SK-N-SH (cell line): Measurements from ENCODE around the gene FRMD4B.

Source experiments
- CTCF ChIP-seq: fragments of 200-600 bp; sonication (generic); IDR thresholded peaks from 2 replicates; pipeline ENCODE4 v1.6.1; 2017; ENCODE audit warnings: antibody characterized with exemption, mild to moderate bottlenecking, moderate library complexity
- EP300 ChIP-seq, 2 experiments: IDR thresholded peaks; 2 replicates each; pipeline versions ENCODE4 v1.4.0 to v1.6.1; 2012; ENCODE audit warnings: borderline replicate concordance in 1 of 2, low read depth in 1 of 2, low read length in 1 of 2
- GABPA ChIP-seq: IDR thresholded peaks from 2 replicates; pipeline ENCODE4 v1.4.0; 2012; ENCODE audit warnings: low read depth, mild to moderate bottlenecking
- JUND ChIP-seq: IDR thresholded peaks from 2 replicates; pipeline ENCODE4 v1.4.0; 2012
- MEF2A ChIP-seq: IDR thresholded peaks from 2 replicates; pipeline ENCODE4 v1.4.0; 2012; ENCODE audit warnings: low read depth, borderline replicate concordance
- MXI1 ChIP-seq: IDR thresholded peaks from 2 replicates; pipeline ENCODE4 v1.6.1; 2012; ENCODE audit warnings: mild to moderate bottlenecking, low read depth, low read length, improper control_type of control experiment
- NFIC ChIP-seq: IDR thresholded peaks from 2 replicates; pipeline ENCODE4 v1.4.0; 2012; ENCODE audit warnings: borderline replicate concordance
- TEAD4 ChIP-seq: IDR thresholded peaks from 2 replicates; pipeline ENCODE4 v1.4.0; 2012; ENCODE audit warnings: mild to moderate bottlenecking, borderline replicate concordance; ENCODE audit not compliant: insufficient read depth
- USF2 ChIP-seq: fragments of 150-350 bp; IDR thresholded peaks from 2 replicates; pipeline ENCODE4 v1.6.1; 2017; ENCODE audit warnings: antibody characterized with exemption, low read length, low read depth, borderline replicate concordance
- YY1 ChIP-seq: IDR thresholded peaks from 2 replicates; pipeline ENCODE4 v1.4.0; 2012; ENCODE audit warnings: low read depth, mild to moderate bottlenecking

GRCh38 chr3:69273896-69274295 is 112.0 kb downstream of the FRMD4B start:
- TF ChIP-seq CTCF: no peak
- no peak for TF ChIP-seq TEAD4
- TF ChIP-seq EP300 (IDR thresholded peaks at IDR 0.05; ENCODE audit: borderline replicate concordance in 1 of 2, low read depth in 1 of 2, low read length in 1 of 2): no peak
- TF ChIP-seq GABPA: no peak
- no peak for TF ChIP-seq YY1
- TF ChIP-seq NFIC: no peak
- TF ChIP-seq MXI1: no peak
- TF ChIP-seq JUND: no peak
- TF ChIP-seq USF2: no peak
- TF ChIP-seq MEF2A: no peak
